IMR-90 (cell line): ENCODE data around the gene ATP11A. TPM values are rescaled to one million over a fixed set of nuclear protein-coding genes. Genes with fewer than 3 reads are reported as not detected.

Source experiments
- ATAC-seq: fragments of 200-7000 bp; cut with Tn5 transposase; 2 replicates; pipeline ENCODE4 v1.9.1; 2020; ENCODE audit warnings: low read depth, mild to moderate bottlenecking, moderate library complexity
- BruUV-seq: library from RNA; stranded (reverse); fragments of 400-500 nt; replicated peaks from 2 replicates; lab custom pipeline; 2021; lab: Mats Ljungman, UMichigan
- CTCF ChIA-PET: fragments of 300-600 bp; formaldehyde crosslinking; extraction: SDS; loops from one replicate; lab custom pipeline; 2021; ENCODE audit warnings: antibody characterized with exemption; lab: Yijun Ruan, JAX
- POLR2A ChIA-PET: fragments of 300-600 bp; sonication (Branson Sonifier 250); formaldehyde crosslinking; loops from one replicate; lab custom pipeline; 2022; ENCODE audit warnings: antibody characterized with exemption; ENCODE audit not compliant: unreplicated experiment; lab: Charles Lee
- DNase-seq: peaks from one replicate; pipeline ENCODE4 v3.0.0; 2013
- H2AFZ ChIP-seq: replicated peaks from 2 replicates; pipeline ENCODE3; 2013; ENCODE audit warnings: low read length, mild to moderate bottlenecking; ENCODE audit not compliant: poor library complexity
- H2AK5ac ChIP-seq: 2 replicates; pipeline ENCODE4 v1.6.1; 2013; ENCODE audit warnings: low read depth, low read length, inconsistent platforms
- H2AK9ac ChIP-seq: replicated peaks from 2 replicates; pipeline ENCODE3; 2013; ENCODE audit warnings: mild to moderate bottlenecking, low read depth, low read length, moderate library complexity; ENCODE audit not compliant: poor library complexity
- H2BK120ac ChIP-seq: 2 replicates; pipeline ENCODE4 v1.6.1; 2013; ENCODE audit warnings: low read depth, low read length, inconsistent platforms
- H2BK15ac ChIP-seq: 3 replicates; pipeline ENCODE4 v1.6.1; 2013; ENCODE audit warnings: low read depth, low read length, inconsistent platforms
- H2BK20ac ChIP-seq: 2 replicates; pipeline ENCODE4 v1.6.1; 2013; ENCODE audit warnings: low read depth, mild to moderate bottlenecking, inconsistent platforms, low read length, moderate library complexity
- H2BK5ac ChIP-seq: 2 replicates; pipeline ENCODE4 v1.6.1; 2013; ENCODE audit warnings: mild to moderate bottlenecking, low read depth, low read length, inconsistent platforms; ENCODE audit not compliant: poor library complexity, severe bottlenecking
- H3K14ac ChIP-seq: replicated peaks from 2 replicates; pipeline ENCODE4 v1.6.1; 2013; ENCODE audit warnings: low read depth, low read length, inconsistent platforms
- H3K18ac ChIP-seq: 2 replicates; pipeline ENCODE4 v1.6.1; 2013; ENCODE audit warnings: low read depth, low read length, control low read depth
- H3K23ac ChIP-seq: 2 replicates; pipeline ENCODE4 v1.6.1; 2013; ENCODE audit warnings: low read depth, low read length, inconsistent platforms
- H3K27ac ChIP-seq: 2 replicates; pipeline ENCODE4 v1.5.1; 2013; ENCODE audit warnings: mild to moderate bottlenecking, control low read depth, low read length; ENCODE audit not compliant: insufficient read depth
- H3K27me3 ChIP-seq: 2 replicates; pipeline ENCODE4 v1.6.1; 2013; ENCODE audit warnings: low read length; ENCODE audit not compliant: control insufficient read depth, insufficient read depth
- H3K36me3 ChIP-seq: 2 replicates; pipeline ENCODE4 v1.6.1; 2013; ENCODE audit warnings: low read length, mixed read lengths; ENCODE audit not compliant: control insufficient read depth, insufficient read depth
- H3K4ac ChIP-seq: 2 replicates; pipeline ENCODE4 v1.6.1; 2013; ENCODE audit warnings: low read depth, low read length, inconsistent platforms
- H3K4me1 ChIP-seq: 2 replicates; pipeline ENCODE4 v1.6.1; 2013; ENCODE audit warnings: low read length, mixed read lengths; ENCODE audit not compliant: control insufficient read depth, insufficient read depth
- H3K4me2 ChIP-seq: 2 replicates; pipeline ENCODE4 v1.6.1; 2013; ENCODE audit warnings: low read depth, mild to moderate bottlenecking, control low read depth, low read length, moderate library complexity
- H3K4me3 ChIP-seq: 2 replicates; pipeline ENCODE4 v1.5.1; 2013; ENCODE audit warnings: low read depth, mild to moderate bottlenecking, control low read depth, low read length, moderate library complexity; ENCODE audit not compliant: insufficient read depth
- H3K56ac ChIP-seq: 2 replicates; pipeline ENCODE4 v1.6.1; 2013; ENCODE audit warnings: low read length, inconsistent platforms; ENCODE audit not compliant: insufficient read depth; ENCODE audit errors: extremely low read depth
- H3K79me1 ChIP-seq, 2 experiments: 2 replicates each; pipeline ENCODE4 v1.6.1; 2013; ENCODE audit warnings: low read length in 2 of 2, inconsistent platforms in 1 of 2, low read depth in 1 of 2
- H3K9ac ChIP-seq: 2 replicates; pipeline ENCODE4 v1.6.1; 2013; ENCODE audit warnings: low read depth, low read length, control low read depth
- H3K9me1 ChIP-seq: 2 replicates; pipeline ENCODE4 v1.6.1; 2013; ENCODE audit warnings: low read length, inconsistent platforms; ENCODE audit not compliant: insufficient read depth
- H3K9me3 ChIP-seq: 2 replicates; pipeline ENCODE4 v1.6.1; 2013; ENCODE audit warnings: low read length; ENCODE audit not compliant: control insufficient read depth, insufficient read depth
- H4K20me1 ChIP-seq: 2 replicates; pipeline ENCODE4 v1.6.1; 2013; ENCODE audit warnings: low read length, inconsistent platforms; ENCODE audit not compliant: insufficient read depth
- H4K5ac ChIP-seq: 2 replicates; pipeline ENCODE4 v1.6.1; 2013; ENCODE audit warnings: mild to moderate bottlenecking, low read depth, low read length, control low read depth
- H4K8ac ChIP-seq, 2 experiments: 2 replicates each; pipeline ENCODE4 v1.6.1; 2013; ENCODE audit warnings: low read depth in 2 of 2, low read length in 2 of 2, control low read depth in 1 of 2, inconsistent platforms in 1 of 2
- H4K91ac ChIP-seq: 2 replicates; pipeline ENCODE4 v1.6.1; 2013; ENCODE audit warnings: low read depth, low read length, inconsistent platforms; ENCODE audit not compliant: insufficient read depth
- BHLHE40 ChIP-seq: fragments of 150-350 bp; IDR thresholded peaks from 2 replicates; pipeline ENCODE4 v1.6.1; 2016; ENCODE audit warnings: mild to moderate bottlenecking, low read depth, low read length
- CEBPB ChIP-seq: IDR thresholded peaks from 2 replicates; pipeline ENCODE4 v1.6.1; 2012; ENCODE audit warnings: low read depth, low read length, improper control_type of control experiment
- CHD1 ChIP-seq: IDR thresholded peaks from 2 replicates; pipeline ENCODE4 v1.6.1; 2012; ENCODE audit warnings: low read depth, low read length, improper control_type of control experiment
- ELK1 ChIP-seq: fragments of 150-350 bp; IDR thresholded peaks from 2 replicates; pipeline ENCODE4 v1.6.1; 2016; ENCODE audit warnings: low read depth, mild to moderate bottlenecking, low read length, moderate library complexity, borderline replicate concordance
- FOS ChIP-seq: fragments of 150-350 bp; IDR thresholded peaks from 2 replicates; pipeline ENCODE4 v1.6.1; 2016; ENCODE audit warnings: low read depth, low read length
- MAZ ChIP-seq: IDR thresholded peaks from 2 replicates; pipeline ENCODE4 v1.6.1; 2012; ENCODE audit warnings: low read depth, mild to moderate bottlenecking, low read length, improper control_type of control experiment, moderate library complexity, borderline replicate concordance
- MXI1 ChIP-seq: IDR thresholded peaks from 2 replicates; pipeline ENCODE4 v1.6.1; 2012; ENCODE audit warnings: low read depth, mild to moderate bottlenecking, low read length, moderate library complexity, borderline replicate concordance
- NFE2L2 ChIP-seq: fragments of 150-350 bp; IDR thresholded peaks from 2 replicates; pipeline ENCODE4 v1.6.1; 2016; ENCODE audit warnings: low read depth, mild to moderate bottlenecking, low read length
- RAD21 ChIP-seq: IDR thresholded peaks from 2 replicates; pipeline ENCODE4 v1.6.1; 2012; ENCODE audit warnings: low read length, improper control_type of control experiment
- RCOR1 ChIP-seq: IDR thresholded peaks from 2 replicates; pipeline ENCODE4 v1.6.1; 2012; ENCODE audit warnings: mild to moderate bottlenecking, low read length, improper control_type of control experiment; ENCODE audit not compliant: insufficient replicate concordance
- RFX5 ChIP-seq: IDR thresholded peaks from 2 replicates; pipeline ENCODE4 v1.8.0; 2012; ENCODE audit warnings: low read depth, mild to moderate bottlenecking, low read length, moderate library complexity
- WGBS, 2 experiments: methylation state at CpG; one replicate each; pipeline versions ENCODE4 v1.1.5 to v1.1.7; 2013; ENCODE audit warnings: missing lambda C conversion rate in 2 of 2; ENCODE audit not compliant: insufficient read length in 1 of 2; ENCODE audit errors: extremely low coverage in 2 of 2; 5-methylcytosine and 5-hydroxymethylcytosine counted together
- dilution Hi-C: fragments of 300-500 bp; cut with HindIII; formaldehyde crosslinking; loops from one replicate; pipeline ENCODE4 v1.14.3; 2018; ENCODE audit warnings: low sequenced_read_pairs; ENCODE audit not compliant: unreplicated experiment
- in situ Hi-C: fragments of 300-500 bp; cut with MboI; formaldehyde crosslinking; loops from 3 replicates; pipeline ENCODE4 v1.14.3; 2019; ENCODE audit warnings: low sequenced_read_pairs, inconsistent platforms, mixed read lengths
- intact Hi-C: fragments of 100-400 bp; cut with micrococcal nuclease; formaldehyde crosslinking; loops from 2 replicates; pipeline ENCODE4 v1.10.0; 2022
- polyA plus RNA-seq, 3 experiments: library from polyadenylated mRNA; depleted of rRNA; stranded (reverse); fragments of >200 nt; gene quantifications; 2 replicates each; pipeline ENCODE4 v1.2.3, GENCODE V29; 2012; ENCODE audit warnings: low replicate concordance in 1 of 3
- total RNA-seq: library from RNA; depleted of rRNA; stranded (reverse); fragments of >200 nt; gene quantifications from 2 replicates; pipeline ENCODE4 v1.2.3, GENCODE V29; 2012

Gene ATP11A
- total and polyA plus RNA-seq, 2 of the 4 experiments (the other 2 are of a cell fraction), result 8.4 to 12.0 TPM

- in situ Hi-C loops (no loop called here), intact Hi-C loops (no loop called here), dilution Hi-C loops (no loop called here)
- ATAC-seq, result no peak
- Histone ChIP-seq H3K4me3 (no peak overlapping the region), H3K14ac (no peak overlapping the region), H2AK5ac (no peak overlapping the region), H3K9me1 (peaks cover 2% of the 10 kb centered on the region; the same call in 1 of the 2 replicates), H4K20me1 (peaks cover 14% of the 10 kb centered on the region; the same call in 1 of the 2 replicates), H3K4me1 (peaks cover 9% of the 10 kb centered on the region), H2BK20ac (no peak overlapping the region), H3K9me3 (no peaks in the 10 kb centered on the region), H3K9ac (no peak overlapping the region), H2AFZ (peak overlapping the region; percentile 15), H3K56ac (no peak overlapping the region), H3K27ac (no peak overlapping the region), H4K91ac (no peak overlapping the region), H3K4ac (no peak overlapping the region), H3K36me3 (no peaks in the 10 kb centered on the region; the same call in none of the 2 replicates), H3K79me1 (peaks cover 17 to 21% of the 10 kb centered on the region in 2 experiments), H3K18ac (no peak overlapping the region), H4K8ac (no peak overlapping the region), H2AK9ac (no peak overlapping the region), H3K27me3 (no peaks in the 10 kb centered on the region), H2BK120ac (no peak overlapping the region), H3K4me2 (no peak overlapping the region), H4K5ac (no peak overlapping the region), H2BK15ac (no peak overlapping the region), H3K23ac (no peak overlapping the region), H2BK5ac (no peak overlapping the region)
- no TSS peak for BruUV-seq
- DNase-seq, result no peak
- WGBS, 2 experiments, result 91% methylated on average over 9 of the region's 20 CpGs; no CpG with 5 or more reads in 1 of the 2 experiments
- CTCF ChIA-PET, result interaction anchor here (0.9 kb wide), 1 partner anchor 12 kb away, joined by 5 read pairs; no protein-coding TSS in a partner anchor
- POLR2A ChIA-PET, result no interaction called here
- TF ChIP-seq NFE2L2 (no peak), MXI1 (no peak), CEBPB (no peak), BHLHE40 (no peak), ELK1 (no peak), CHD1 (no peak), MAZ (no peak), FOS (no peak), RFX5 (no peak), RCOR1 (no peak), RAD21 (no peak)
Measured at GRCh38 chr13:112756511-112756966, 66.7 kb downstream of the ATP11A start.
